Left lung (tissue), 10 donors: ENCODE measurements around the gene PTPN6. TPM values are rescaled to one million over a fixed set of nuclear protein-coding genes. Genes with fewer than 3 reads are reported as not detected.

Experiments
- ATAC-seq: fragments of 200-7000 bp; cut with Tn5 transposase; one replicate; pipeline ENCODE4 v1.9.1; 2020; ENCODE audit warnings: moderate library complexity
- DNase-seq, 4 donors: peaks; one replicate each; pipeline ENCODE4 v3.0.0-alpha.2; 2013 to 2020
- H3K27ac ChIP-seq, 2 donors: fragments of 200-600 bp; sonication (generic) in 1 of 2; one replicate each; pipeline versions ENCODE4 v1.5.0 to v1.8.0; 2020 to 2021
- H3K27me3 ChIP-seq, 2 donors: fragments of 200-600 bp; sonication (generic) in 1 of 2; one replicate each; pipeline versions ENCODE4 v1.5.0 to v1.8.0; 2020 to 2021
- H3K36me3 ChIP-seq, 2 donors: fragments of 200-600 bp; sonication (generic) in 1 of 2; one replicate each; pipeline versions ENCODE4 v1.5.0 to v1.8.0; 2020 to 2021
- H3K4me1 ChIP-seq, 2 donors: fragments of 200-600 bp; one replicate each; pipeline ENCODE4 v1.8.0; 2021
- H3K4me3 ChIP-seq, 2 donors: fragments of 200-600 bp; sonication (generic) in 1 of 2; one replicate each; pipeline versions ENCODE4 v1.5.0 to v1.8.0; 2020 to 2021; ENCODE audit warnings: mild to moderate bottlenecking in 1 of 2
- H3K9me3 ChIP-seq, 2 donors: fragments of 200-600 bp; sonication (generic) in 1 of 2; one replicate each; pipeline versions ENCODE4 v1.5.0 to v1.8.0; 2020 to 2021
- intact Hi-C, 2 donors: fragments of 100-400 bp; cut with DNase I; formaldehyde crosslinking; loops; one replicate each; pipeline versions ENCODE4 v1.11.2 to v1.14.2; 2022
- polyA plus RNA-seq, 6 donors: library from polyadenylated mRNA; unstranded; fragments of 120-200 nt; gene quantifications; one replicate each; pipeline ENCODE4 v1.2.1, GENCODE V29; 2013; ENCODE audit not compliant: insufficient read length in 6 of 6
- total RNA-seq, 2 donors: library from RNA; stranded (reverse); fragmentation: NEBNext Ultra II Directional; extraction: Animal tissue kit (Norgen Biotek cat#: 25700); gene quantifications; one replicate each; pipeline ENCODE4 v1.2.1, GENCODE V29; 2021
- TF ChIP-seq, protein P1 (sequence below), 2 donors: fragments of 200-600 bp; sonication (generic) in 1 of 2; IDR thresholded peaks; one replicate each; pipeline versions ENCODE4 v1.5.0 to v1.8.0; 2021; ENCODE audit warnings: antibody characterized with exemption in 2 of 2
- donor health status: DM: no; HTN: yes; CAD: no.
- donor health status: DM: no; HTN: no; CAD: no.

Gene PTPN6
- total and polyA plus RNA-seq, 8 donors: 17.4 to 145 (median 19.6) TPM

DNA sequence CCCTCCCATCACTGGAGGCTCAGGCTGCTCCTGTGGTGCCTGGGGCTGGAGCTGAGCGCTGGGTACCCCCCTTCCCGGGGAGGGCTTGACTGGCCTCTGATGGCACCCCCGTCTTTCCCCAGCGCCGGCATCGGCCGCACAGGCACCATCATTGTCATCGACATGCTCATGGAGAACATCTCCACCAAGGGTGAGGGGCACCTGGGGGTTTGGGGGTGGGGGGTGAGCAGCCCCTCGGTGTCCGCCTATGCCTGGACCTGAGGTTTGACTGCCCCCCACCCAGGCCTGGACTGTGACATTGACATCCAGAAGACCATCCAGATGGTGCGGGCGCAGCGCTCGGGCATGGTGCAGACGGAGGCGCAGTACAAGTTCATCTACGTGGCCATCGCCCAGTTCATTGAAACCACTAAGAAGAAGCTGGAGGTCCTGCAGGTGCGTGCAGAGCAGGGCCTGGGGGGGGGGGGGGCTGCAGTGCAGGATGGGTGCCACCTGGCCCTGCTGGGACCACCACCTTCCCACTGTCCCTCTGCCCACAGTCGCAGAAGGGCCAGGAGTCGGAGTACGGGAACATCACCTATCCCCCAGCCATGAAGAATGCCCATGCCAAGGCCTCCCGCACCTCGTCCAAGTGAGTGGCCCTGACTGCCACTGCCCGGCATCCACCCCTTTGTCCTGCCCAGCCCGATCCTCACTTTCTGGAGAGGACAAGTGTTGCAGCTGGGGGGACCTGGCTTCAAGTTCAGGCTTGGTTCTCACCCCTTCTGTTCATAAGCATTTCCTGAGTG, 8.8 kb downstream of the PTPN6 start:
- no peaks in the 10 kb centered on the region for H3K27me3 ChIP-seq
- H3K36me3 ChIP-seq: peaks cover 0 to 58% of the 10 kb centered on the region in 2 donors
- peaks cover 31 to 95% of the 10 kb centered on the region in 2 donors for H3K4me1 ChIP-seq
- intact Hi-C loops: loop anchor here in 1 of 2 donors (10.0 kb wide), 1 partner anchor 155 kb away; no protein-coding TSS in a partner anchor
- ATAC-seq (no peak), DNase-seq (peak in 1 of 4 donors; percentile 78)
- TF ChIP-seq, protein P1, sequence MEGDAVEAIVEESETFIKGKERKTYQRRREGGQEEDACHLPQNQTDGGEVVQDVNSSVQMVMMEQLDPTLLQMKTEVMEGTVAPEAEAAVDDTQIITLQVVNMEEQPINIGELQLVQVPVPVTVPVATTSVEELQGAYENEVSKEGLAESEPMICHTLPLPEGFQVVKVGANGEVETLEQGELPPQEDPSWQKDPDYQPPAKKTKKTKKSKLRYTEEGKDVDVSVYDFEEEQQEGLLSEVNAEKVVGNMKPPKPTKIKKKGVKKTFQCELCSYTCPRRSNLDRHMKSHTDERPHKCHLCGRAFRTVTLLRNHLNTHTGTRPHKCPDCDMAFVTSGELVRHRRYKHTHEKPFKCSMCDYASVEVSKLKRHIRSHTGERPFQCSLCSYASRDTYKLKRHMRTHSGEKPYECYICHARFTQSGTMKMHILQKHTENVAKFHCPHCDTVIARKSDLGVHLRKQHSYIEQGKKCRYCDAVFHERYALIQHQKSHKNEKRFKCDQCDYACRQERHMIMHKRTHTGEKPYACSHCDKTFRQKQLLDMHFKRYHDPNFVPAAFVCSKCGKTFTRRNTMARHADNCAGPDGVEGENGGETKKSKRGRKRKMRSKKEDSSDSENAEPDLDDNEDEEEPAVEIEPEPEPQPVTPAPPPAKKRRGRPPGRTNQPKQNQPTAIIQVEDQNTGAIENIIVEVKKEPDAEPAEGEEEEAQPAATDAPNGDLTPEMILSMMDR (IDR thresholded peaks at IDR 0.05): no peak
- H3K9me3 ChIP-seq: no peaks in the 10 kb centered on the region
- H3K4me3 ChIP-seq: peak overlapping the region in 1 of 2 donors; percentile 47
- peak overlapping the region; percentile 69 to 93 for H3K27ac ChIP-seq

DNA sequence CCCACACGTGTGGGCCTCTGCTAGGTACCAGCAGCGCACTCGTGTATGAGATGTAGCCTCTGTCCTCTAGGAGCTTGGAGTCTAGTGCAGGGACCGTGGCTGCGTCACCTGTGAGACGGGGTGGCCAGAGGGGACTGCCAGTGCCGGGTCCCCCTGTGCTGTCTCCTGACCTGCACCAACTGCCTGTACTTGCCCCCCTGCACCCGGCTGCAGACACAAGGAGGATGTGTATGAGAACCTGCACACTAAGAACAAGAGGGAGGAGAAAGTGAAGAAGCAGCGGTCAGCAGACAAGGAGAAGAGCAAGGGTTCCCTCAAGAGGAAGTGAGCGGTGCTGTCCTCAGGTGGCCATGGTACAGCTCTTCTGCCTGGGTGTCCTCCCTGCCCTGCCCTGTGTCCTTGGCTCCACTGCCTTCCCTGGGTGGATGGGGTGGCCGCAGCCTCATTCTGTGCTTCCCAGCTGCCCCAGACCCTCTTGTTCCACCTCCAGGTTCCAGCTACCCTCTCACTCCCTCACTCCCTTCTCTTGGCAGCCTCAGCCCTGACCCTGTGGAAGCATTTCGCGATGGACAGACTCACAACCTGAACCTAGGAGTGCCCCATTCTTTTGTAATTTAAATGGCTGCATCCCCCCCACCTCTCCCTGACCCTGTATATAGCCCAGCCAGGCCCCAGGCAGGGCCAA, 9.6 kb downstream of the PTPN6 start:
- Histone ChIP-seq H3K4me3 (peak overlapping the region in 1 of 2 donors; percentile 47), H3K27me3 (no peaks in the 10 kb centered on the region), H3K9me3 (no peaks in the 10 kb centered on the region), H3K27ac (peak overlapping the region; percentile 83 to 93), H3K36me3 (peaks cover 0 to 57% of the 10 kb centered on the region in 2 donors), H3K4me1 (peaks cover 31 to 94% of the 10 kb centered on the region in 2 donors)
- ATAC-seq (no peak), DNase-seq (no peak)
- TF ChIP-seq, protein P1 (IDR thresholded peaks at IDR 0.05): no peak
- intact Hi-C loops: no loop called here

DNA sequence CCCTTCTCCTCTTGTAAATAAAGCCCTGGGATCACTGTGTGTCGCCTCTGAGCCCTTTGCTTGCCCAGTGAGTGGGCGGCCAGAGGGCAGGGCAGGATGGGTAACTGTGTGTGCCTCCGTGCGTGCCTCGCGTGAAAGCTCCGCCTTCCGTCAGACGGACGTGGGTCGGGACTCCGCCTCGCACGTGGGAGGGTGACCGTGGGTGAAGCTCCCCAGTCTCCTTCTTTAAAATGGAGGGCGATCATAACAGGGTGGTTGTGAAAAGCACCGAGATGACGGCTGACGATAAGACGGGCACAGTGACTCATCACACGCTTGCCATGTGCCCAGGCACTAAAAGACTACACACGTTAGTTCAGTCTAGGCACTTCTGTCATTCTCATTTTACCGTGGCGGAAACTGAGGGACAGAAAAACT, 10.1 kb downstream of the PTPN6 start:
- Histone ChIP-seq H3K27me3 (no peaks in the 10 kb centered on the region), H3K4me1 (peaks cover 31 to 93% of the 10 kb centered on the region in 2 donors), H3K4me3 (peak overlapping the region in 1 of 2 donors; percentile 47), H3K9me3 (no peaks in the 10 kb centered on the region), H3K27ac (peak overlapping the region; percentile 83 to 93), H3K36me3 (peaks cover 0 to 57% of the 10 kb centered on the region in 2 donors)
- peak; percentile 10 for ATAC-seq
- peak in 2 of 4 donors; percentile 88 to 92 for DNase-seq
- intact Hi-C loops: no loop called here
- TF ChIP-seq, protein P1 (IDR thresholded peaks at IDR 0.05): no peak

DNA sequence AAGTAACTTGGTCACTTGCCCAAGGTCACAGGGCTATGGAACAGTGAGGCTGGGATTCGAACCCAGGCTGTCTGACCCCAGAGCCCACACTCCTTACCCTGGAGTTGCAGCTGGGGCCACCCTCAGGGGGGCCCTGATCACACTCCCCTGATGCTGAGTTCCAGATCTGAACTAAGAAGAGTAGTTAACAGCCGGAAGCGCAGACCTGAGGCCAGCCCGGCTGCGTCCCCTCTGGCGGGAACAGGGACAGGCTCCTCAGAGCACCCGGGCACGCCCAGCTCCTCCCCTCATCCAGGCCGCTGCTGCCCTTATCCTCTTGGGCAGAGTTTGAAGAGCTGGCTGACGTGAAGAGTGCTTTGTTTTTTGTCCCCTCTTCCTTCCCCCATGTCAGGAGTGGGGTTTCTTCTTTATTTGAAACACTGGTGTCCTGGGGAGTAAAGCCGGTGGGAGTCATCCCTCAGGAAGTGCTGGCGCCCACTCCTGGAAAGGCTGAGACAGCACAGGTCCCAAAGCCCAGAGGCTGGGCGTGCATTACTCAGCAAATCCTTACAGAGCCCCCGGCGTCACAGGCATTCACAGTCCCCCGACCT, 10.6 kb downstream of the PTPN6 start:
- Histone ChIP-seq H3K9me3 (no peaks in the 10 kb centered on the region), H3K27me3 (no peaks in the 10 kb centered on the region), H3K27ac (peak overlapping the region; percentile 83 to 93), H3K4me3 (peak overlapping the region; percentile 5 to 47), H3K36me3 (peaks cover 0 to 57% of the 10 kb centered on the region in 2 donors), H3K4me1 (peaks cover 31 to 92% of the 10 kb centered on the region in 2 donors)
- peak in 3 of 4 donors; percentile 50 to 87 (median 76) for DNase-seq
- intact Hi-C loops: no loop called here
- ATAC-seq: peak; percentile 62
- TF ChIP-seq, protein P1 (IDR thresholded peaks at IDR 0.05): peak in 1 of 2 donors; percentile 8
